HG02938 (cell line): ENCODE measurements around the gene MLLT1.

Source experiments
- ATAC-seq: cut with Tn5 transposase; IDR thresholded peaks from one replicate; pipeline ENCODE4 v1.9.1; 2021; ENCODE audit warnings: mild to moderate bottlenecking, moderate library complexity; ENCODE audit not compliant: unreplicated experiment

Gene MLLT1

GRCh38 chr19:6172074-6172863 is 107.5 kb downstream of the MLLT1 start:
- ATAC-seq: no peak

DNA sequence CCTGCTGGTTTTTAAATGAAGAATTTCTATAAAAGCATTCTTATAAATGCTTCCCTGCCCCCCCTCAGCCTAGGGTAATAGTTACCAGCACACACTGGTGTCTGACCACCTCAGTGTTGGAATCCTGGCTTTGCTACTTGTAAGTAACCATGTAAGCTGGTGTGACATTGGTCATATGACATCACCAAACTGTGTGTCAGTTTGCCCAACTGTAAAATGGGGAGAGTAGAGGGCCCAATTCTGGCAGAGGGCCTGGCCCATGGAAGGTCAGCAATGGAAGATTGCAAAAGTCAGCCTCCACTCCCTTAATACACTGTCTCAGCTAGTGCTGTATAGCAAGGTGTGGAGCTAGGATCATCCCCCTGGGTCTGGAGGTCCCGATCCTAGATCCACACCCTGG is 112.7 kb downstream of the MLLT1 start:
- no peak for ATAC-seq

DNA sequence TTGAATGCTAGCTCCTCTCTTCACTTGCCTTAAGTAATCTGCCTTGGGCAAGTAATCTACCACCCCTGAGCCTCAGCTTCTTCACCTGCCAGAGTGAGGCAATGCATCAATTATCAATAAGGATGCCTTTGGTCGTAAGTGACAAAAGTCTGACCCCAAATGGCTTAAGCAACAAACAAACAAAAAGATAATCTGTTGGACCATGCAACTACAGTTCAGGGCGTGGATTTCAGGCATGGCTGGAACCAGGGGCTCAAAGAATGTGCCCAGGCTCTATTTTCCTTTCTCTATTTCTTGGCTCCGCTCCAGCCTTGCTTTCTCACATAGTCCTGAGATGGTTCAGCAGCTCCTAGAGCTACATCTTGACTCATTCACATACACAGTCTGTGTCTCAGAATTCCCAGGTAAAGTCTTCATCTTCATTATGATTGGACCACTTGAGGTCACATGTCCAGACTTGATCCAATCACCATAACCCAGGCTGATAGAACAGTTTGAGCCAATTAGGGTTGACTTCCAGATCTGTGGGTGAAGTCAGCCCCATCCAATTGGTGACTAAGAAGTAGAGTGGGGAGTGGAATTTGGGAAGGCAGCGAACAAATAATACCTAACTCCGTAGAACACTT is 114.8 kb downstream of the MLLT1 start:
- ATAC-seq: no peak

DNA sequence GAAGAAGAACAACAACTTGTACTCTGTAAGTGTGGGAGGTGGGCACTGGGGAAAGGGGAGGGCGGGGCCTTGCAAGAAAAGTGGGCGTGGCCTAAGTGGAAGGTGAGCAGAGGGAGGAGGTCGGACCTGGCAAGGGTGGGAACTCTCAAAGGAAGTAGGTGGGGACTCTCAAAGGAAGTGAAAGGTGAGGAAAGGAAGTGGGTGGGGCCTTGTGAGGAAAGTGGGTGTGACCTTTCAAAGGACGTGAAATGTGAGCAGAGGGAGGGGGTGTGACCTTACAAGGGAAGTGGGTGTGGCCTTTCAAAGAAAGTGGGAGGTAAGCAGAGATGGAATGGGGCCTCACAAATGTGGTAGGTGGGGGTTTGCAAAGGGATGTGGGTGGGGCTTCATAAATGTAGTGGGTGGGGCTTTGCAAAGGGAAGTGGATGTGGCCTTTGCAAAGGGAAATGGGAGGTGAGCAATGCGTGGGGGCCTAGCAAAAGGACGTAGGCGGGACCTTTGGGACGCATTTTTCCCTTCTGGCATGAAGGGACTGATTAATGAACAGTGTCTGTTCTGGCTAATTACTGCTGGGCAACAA is 118.4 kb downstream of the MLLT1 start:
- no peak for ATAC-seq
